NCI-H82 treated with DMSO at 0.1 percent for 48 hours (cell line): ENCODE measurements around the gene TXNDC12.
"Not testable (repeated sequence)": the region's sequence is repeated elsewhere in the genome, so short reads cannot be mapped to it uniquely, and the experiment has no call there.

Experiments
- DNase-seq: peaks from one replicate; lab custom pipeline; 2025; ENCODE audit not compliant: unreplicated experiment; lab: John Stamatoyannopoulos, UW

TXNDC12 gene

GRCh38 chr1:52055066-52055865, at the start of gene TXNDC12:
TXNDC12 (minus strand) TSS chr1:52055191; CDS start chr1:52055096, 95 bp downstream.
- DNase-seq = peak; percentile 89

DNA sequence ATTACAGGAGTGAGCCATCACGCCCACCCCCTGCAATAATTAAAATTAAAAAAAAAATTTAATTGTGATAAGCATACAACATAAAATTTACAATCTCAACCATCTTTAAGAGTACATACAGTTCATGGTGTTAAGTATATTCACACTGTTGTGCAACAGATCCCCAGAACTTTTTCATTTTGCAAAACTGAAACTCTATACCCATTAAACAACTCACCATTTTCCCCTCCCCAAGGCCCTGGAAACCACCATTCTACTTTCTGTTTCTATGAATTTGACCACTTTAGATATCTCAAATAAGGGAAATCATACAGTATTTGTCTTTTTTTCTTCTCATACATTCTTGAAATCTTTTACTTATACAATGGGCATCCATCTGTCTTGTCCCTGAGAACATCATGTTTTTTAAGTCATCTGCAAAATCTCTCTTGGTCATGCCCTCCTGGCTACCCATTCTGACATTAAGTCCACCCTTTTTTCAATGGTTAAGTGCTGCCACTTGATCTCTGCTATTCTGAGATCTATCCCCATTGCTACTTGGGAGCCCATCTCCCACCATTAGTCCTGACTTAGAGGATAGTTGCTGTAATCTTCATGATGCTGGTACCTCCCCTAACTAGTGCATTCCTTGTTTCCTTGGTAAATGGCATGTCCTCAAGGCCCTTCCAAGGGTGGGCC, 47.5 kb upstream of the TXNDC12 start:
- DNase-seq = no peak

DNA sequence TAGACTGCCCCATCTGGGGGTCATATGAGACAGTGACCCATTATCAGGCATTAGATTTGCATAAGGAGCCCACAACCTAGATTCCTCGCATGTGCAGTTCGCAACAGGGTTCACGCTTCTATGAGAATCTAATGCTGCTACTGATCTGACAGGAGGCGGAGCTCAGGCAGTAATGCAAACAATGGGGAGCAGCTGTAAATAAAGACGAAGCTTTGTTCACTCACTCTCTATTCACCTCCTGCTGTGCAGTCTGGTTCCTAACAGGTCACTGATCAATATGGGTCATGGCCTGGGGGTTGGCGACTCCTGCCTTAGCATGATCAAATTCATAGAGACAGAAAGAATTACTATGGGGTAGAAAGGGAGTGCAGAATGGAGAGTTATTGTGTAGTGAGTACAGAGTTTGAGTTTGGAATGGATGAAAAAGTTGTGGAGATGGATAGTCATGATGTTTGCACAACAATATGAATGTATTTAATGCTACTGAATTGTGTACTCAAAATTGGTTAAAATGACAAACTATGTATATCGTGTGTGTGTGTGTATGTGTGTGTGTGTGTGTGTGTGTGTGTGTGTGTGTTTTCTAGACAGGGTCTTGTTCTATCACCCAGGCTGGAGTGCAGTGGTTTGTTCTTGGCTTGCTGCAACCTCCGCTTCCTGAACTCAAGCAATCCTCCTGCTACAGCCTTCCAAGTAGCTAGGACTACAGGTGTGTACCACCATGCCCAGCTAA, 43.3 kb upstream of the TXNDC12 start:
- no peak for DNase-seq

- DNase-seq = no peak
Observed at GRCh38 chr1:52096216-52096615, 41.2 kb upstream of the TXNDC12 start.

- DNase-seq = not testable (repeated sequence)
Observed at GRCh38 chr1:52094300-52094699, 39.3 kb upstream of the TXNDC12 start.

GRCh38 chr1:52087892-52088291, 32.9 kb upstream of the TXNDC12 start:
- DNase-seq = not testable (repeated sequence)

GRCh38 chr1:52080014-52080415, 25.0 kb upstream of the TXNDC12 start:
- no peak for DNase-seq

- DNase-seq = not testable (repeated sequence)
Observed at GRCh38 chr1:52077277-52077676, 22.3 kb upstream of the TXNDC12 start.

GRCh38 chr1:52072291-52072690, 17.3 kb upstream of the TXNDC12 start:
- DNase-seq = no peak

- DNase-seq = no peak
Observed at GRCh38 chr1:52070704-52071103, 15.7 kb upstream of the TXNDC12 start.

- no peak for DNase-seq
Observed at GRCh38 chr1:52063192-52063591, 8.2 kb upstream of the TXNDC12 start.

DNA sequence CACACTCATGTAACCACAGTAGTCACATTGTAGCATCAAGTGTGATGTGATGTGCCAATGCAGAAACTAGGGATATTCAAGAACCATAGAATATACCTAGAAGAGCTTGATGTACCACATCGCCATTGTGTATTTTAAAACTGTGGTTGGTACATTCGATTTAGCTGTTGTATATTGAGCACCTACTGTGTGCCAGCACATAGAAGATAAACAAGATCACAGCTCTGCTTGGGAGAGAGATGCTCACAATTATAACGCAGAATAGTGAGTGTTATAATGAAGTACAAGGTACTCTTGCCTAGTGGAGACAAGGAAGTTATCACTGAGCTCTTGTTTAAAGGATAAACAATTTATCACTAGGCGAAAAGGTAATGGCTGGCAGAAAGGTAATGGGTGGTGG, 5.8 kb upstream of the TXNDC12 start:
- no peak for DNase-seq

DNA sequence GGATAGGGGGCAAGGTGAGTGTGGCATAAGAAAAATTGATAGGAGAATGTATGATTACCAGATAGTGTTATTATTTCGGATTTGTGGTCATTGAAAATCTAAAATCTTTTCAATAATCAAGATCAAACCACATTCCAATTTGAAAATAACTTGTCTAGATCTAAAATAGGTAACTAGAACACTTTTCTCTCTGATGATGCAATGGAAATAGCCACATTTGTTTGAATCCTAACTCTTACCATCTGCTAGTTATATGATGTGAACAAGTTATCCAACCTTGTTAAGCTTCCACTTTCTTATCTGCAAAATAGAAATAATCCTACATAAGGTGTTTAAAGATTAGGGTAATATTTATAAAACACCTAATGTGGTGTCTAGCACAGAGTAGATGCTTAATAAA, 4.9 kb upstream of the TXNDC12 start:
- no peak for DNase-seq

GRCh38 chr1:52059321-52059720, 4.3 kb upstream of the TXNDC12 start:
- no peak for DNase-seq

GRCh38 chr1:52057876-52058415, 3.0 kb upstream of the TXNDC12 start:
- DNase-seq = no peak

- DNase-seq = no peak
Observed at GRCh38 chr1:52057255-52057654, 2.3 kb upstream of the TXNDC12 start.

DNA sequence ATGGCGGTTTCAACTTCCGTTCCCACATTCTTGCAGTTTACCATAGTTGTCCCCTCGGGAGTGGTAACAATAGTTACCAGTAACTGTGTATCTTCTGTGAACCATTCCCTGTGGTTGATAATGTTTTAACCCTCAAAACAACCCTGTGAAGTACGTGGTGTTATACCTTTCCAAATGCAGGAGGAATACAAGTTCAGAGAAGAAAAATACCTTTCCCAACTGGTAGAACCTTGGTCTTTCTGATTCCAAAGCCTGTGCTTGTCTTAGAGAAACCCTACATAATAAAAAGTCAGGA, 1.9 kb upstream of the TXNDC12 start:
- no peak for DNase-seq

- peak; percentile 96 for DNase-seq
Observed at GRCh38 chr1:52056163-52056936, 1.4 kb upstream of the TXNDC12 start, which contains the start of gene BTF3L4. BTF3L4 (plus strand) TSS chr1:52056295; CDS start chr1:52059848, 3,553 bp downstream.

DNA sequence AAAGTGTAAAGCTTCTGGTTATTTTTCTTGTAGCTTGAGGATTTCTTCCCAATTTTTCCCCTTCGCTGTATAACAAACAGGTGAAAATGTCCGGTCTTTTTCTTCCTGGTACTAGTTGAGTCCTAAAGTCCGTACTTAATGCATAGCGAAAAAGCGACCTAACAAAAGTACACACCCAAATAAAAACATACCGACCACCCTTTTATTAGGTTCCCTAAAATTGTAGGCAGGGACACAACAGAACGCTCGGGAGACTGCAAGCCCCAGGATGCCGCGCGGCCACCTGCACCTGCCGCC, 823 bp upstream of the TXNDC12 start:
- DNase-seq = no peak

- DNase-seq = no peak
Observed at GRCh38 chr1:52054496-52055065, 410 bp downstream of the TXNDC12 start.

- no peak for DNase-seq
Observed at GRCh38 chr1:52053862-52054261, 1.1 kb downstream of the TXNDC12 start.
